ENCODE results near the gene SLC11A2.

SLC11A2 gene

GRCh38 chr12:51023625-51024382, 2.4 kb downstream of the SLC11A2 start:
- no peak for TF ChIP-seq TAF1 (IDR thresholded peaks at IDR 0.05; ENCODE audit: borderline replicate concordance, insufficient read depth, low read length)
- no peak for TF ChIP-seq REST (IDR thresholded peaks at IDR 0.05; ENCODE audit: insufficient read depth in 1 of 2, low read depth in 2 of 2, low read length in 2 of 2)
- no peak for TF ChIP-seq FOXP2 (optimal IDR thresholded peaks at IDR 0.05; ENCODE audit: borderline replicate concordance, extremely low read depth, extremely low read length, insufficient read depth)
- no peak for TF ChIP-seq SIN3A (IDR thresholded peaks at IDR 0.05; ENCODE audit: borderline replicate concordance, insufficient read depth, low read length)
- no peak for TF ChIP-seq POLR2AphosphoS5 (IDR thresholded peaks at IDR 0.05; ENCODE audit: low read depth, low read length)

- no peak for TF ChIP-seq SIN3A (IDR thresholded peaks at IDR 0.05; ENCODE audit: borderline replicate concordance, insufficient read depth, low read length)
- TF ChIP-seq REST (IDR thresholded peaks at IDR 0.05; ENCODE audit: insufficient read depth in 1 of 2, low read depth in 2 of 2, low read length in 2 of 2), result no peak
- TF ChIP-seq FOXP2 (optimal IDR thresholded peaks at IDR 0.05; ENCODE audit: borderline replicate concordance, extremely low read depth, extremely low read length, insufficient read depth), result no peak
- TF ChIP-seq POLR2AphosphoS5 (IDR thresholded peaks at IDR 0.05; ENCODE audit: low read depth, low read length), result no peak
- no peak for TF ChIP-seq TAF1 (IDR thresholded peaks at IDR 0.05; ENCODE audit: borderline replicate concordance, insufficient read depth, low read length)
Measured at GRCh38 chr12:51021694-51022093, 4.5 kb downstream of the SLC11A2 start.

- TF ChIP-seq TAF1 (IDR thresholded peaks at IDR 0.05; ENCODE audit: borderline replicate concordance, insufficient read depth, low read length), result no peak
- TF ChIP-seq SIN3A (IDR thresholded peaks at IDR 0.05; ENCODE audit: borderline replicate concordance, insufficient read depth, low read length), result no peak
Measured at GRCh38 chr12:51020448-51021182, 5.6 kb downstream of the SLC11A2 start.

- TF ChIP-seq SIN3A (IDR thresholded peaks at IDR 0.05; ENCODE audit: borderline replicate concordance, insufficient read depth, low read length) (no peak), POLR2AphosphoS5 (IDR thresholded peaks at IDR 0.05; ENCODE audit: low read depth, low read length) (no peak)
Measured at GRCh38 chr12:51019927-51020326, 6.3 kb downstream of the SLC11A2 start.

GRCh38 chr12:51018956-51019355, 7.2 kb downstream of the SLC11A2 start:
- no peak for TF ChIP-seq REST (IDR thresholded peaks at IDR 0.05; ENCODE audit: insufficient read depth in 1 of 2, low read depth in 2 of 2, low read length in 2 of 2)
- TF ChIP-seq POLR2AphosphoS5 (IDR thresholded peaks at IDR 0.05; ENCODE audit: low read depth, low read length), result no peak
- no peak for TF ChIP-seq TAF1 (IDR thresholded peaks at IDR 0.05; ENCODE audit: borderline replicate concordance, insufficient read depth, low read length)

- TF ChIP-seq FOXP2 (optimal IDR thresholded peaks at IDR 0.05; ENCODE audit: borderline replicate concordance, extremely low read depth, extremely low read length, insufficient read depth) (no peak), SIN3A (IDR thresholded peaks at IDR 0.05; ENCODE audit: borderline replicate concordance, insufficient read depth, low read length) (no peak), REST (IDR thresholded peaks at IDR 0.05; ENCODE audit: insufficient read depth in 1 of 2, low read depth in 2 of 2, low read length in 2 of 2) (no peak), TAF1 (IDR thresholded peaks at IDR 0.05; ENCODE audit: borderline replicate concordance, insufficient read depth, low read length) (no peak), POLR2AphosphoS5 (IDR thresholded peaks at IDR 0.05; ENCODE audit: low read depth, low read length) (no peak)
Measured at GRCh38 chr12:51017452-51017851, 8.7 kb downstream of the SLC11A2 start.
